Stimulated activated CD8-positive, alpha-beta memory T cell treated with anti-CD3 and anti-CD28 coated beads, Interleukin-7, amount 100 ng/mL, for 24 hours (primary cell): ENCODE data around the gene SWSAP1.

Experiments used
- DNase-seq: peaks from one replicate; pipeline ENCODE4 v3.0.0-alpha.2; 2020; ENCODE audit warnings: low read depth

The SWSAP1 gene

GRCh38 chr19:11355160-11356073, 19.0 kb upstream of the SWSAP1 start, which contains the start of gene PLPPR2:
PLPPR2 (plus strand) TSS chr19:11355432; CDS start chr19:11357674, 2,242 bp downstream.
- peak; percentile 66 for DNase-seq

- no peak for DNase-seq
Measured at GRCh38 chr19:11356074-11356397, 18.4 kb upstream of the SWSAP1 start.

GRCh38 chr19:11356676-11357550, 17.6 kb upstream of the SWSAP1 start:
- no peak for DNase-seq

GRCh38 chr19:11359421-11359820, 15.0 kb upstream of the SWSAP1 start:
- DNase-seq, result no peak

- DNase-seq, result no peak
Measured at GRCh38 chr19:11361037-11361770, 13.3 kb upstream of the SWSAP1 start.

GRCh38 chr19:11361771-11362731, 12.4 kb upstream of the SWSAP1 start:
- DNase-seq, result no peak

- no peak for DNase-seq
Measured at GRCh38 chr19:11363881-11364280, 10.6 kb upstream of the SWSAP1 start.

GRCh38 chr19:11364296-11364904, 10.1 kb upstream of the SWSAP1 start:
- DNase-seq, result no peak

GRCh38 chr19:11364935-11365334, 9.5 kb upstream of the SWSAP1 start:
- DNase-seq, result no peak

- DNase-seq, result no peak
Measured at GRCh38 chr19:11365557-11366117, 8.8 kb upstream of the SWSAP1 start.

GRCh38 chr19:11367528-11367927, 6.9 kb upstream of the SWSAP1 start:
- DNase-seq, result no peak

GRCh38 chr19:11370744-11371143, 3.7 kb upstream of the SWSAP1 start:
- no peak for DNase-seq

GRCh38 chr19:11373166-11373884, 1.1 kb upstream of the SWSAP1 start:
- no peak for DNase-seq

GRCh38 chr19:11373885-11374432, 507 bp upstream of the SWSAP1 start:
- DNase-seq, result no peak

GRCh38 chr19:11375143-11375948, 880 bp downstream of the SWSAP1 start:
- no peak for DNase-seq

- no peak for DNase-seq
Measured at GRCh38 chr19:11377237-11377636, 2.8 kb downstream of the SWSAP1 start.

GRCh38 chr19:11377756-11378155, 3.3 kb downstream of the SWSAP1 start:
- DNase-seq, result no peak
